Myocyte (in vitro differentiated cells): Measurements from ENCODE around the gene HS3ST3B1. TPM values are rescaled to one million over a fixed set of nuclear protein-coding genes. Genes with fewer than 3 reads are reported as not detected.
A peak's percentile ranks its signal among the peaks of the same experiment; 100 is the strongest.

ENCODE experiments used
- DNase-seq: peaks from one replicate; pipeline ENCODE4 v3.0.0-alpha.2; 2012; ENCODE audit warnings: low read depth
- total RNA-seq: library from RNA; depleted of rRNA; stranded (reverse); fragments of >200 nt; gene quantifications from 2 replicates; pipeline ENCODE4 v1.2.3, GENCODE V29; 2014

Gene HS3ST3B1
- total RNA-seq, 1 donor from 2014 or later, result 6.0 TPM

DNA sequence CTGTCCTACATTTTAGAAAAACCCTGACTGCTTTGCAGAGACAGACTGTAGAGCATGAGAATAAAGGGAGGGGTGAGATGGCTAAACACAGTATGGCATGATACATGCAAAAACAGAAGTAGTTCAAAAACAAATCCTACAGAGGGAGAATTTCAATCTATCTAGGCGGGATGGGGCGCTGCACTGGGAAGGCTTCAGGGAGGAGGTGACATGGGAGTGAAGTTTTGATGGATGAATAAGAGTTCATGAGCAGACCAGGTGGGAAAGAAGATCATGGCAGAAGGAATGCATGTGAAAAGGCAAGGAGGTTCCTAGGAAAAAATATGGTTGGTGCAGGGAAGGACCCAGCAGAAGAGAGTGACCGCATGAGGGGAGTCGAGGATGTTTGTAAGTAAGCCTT lies 19.2 kb downstream of the HS3ST3B1 start:
- DNase-seq, result no peak

DNA sequence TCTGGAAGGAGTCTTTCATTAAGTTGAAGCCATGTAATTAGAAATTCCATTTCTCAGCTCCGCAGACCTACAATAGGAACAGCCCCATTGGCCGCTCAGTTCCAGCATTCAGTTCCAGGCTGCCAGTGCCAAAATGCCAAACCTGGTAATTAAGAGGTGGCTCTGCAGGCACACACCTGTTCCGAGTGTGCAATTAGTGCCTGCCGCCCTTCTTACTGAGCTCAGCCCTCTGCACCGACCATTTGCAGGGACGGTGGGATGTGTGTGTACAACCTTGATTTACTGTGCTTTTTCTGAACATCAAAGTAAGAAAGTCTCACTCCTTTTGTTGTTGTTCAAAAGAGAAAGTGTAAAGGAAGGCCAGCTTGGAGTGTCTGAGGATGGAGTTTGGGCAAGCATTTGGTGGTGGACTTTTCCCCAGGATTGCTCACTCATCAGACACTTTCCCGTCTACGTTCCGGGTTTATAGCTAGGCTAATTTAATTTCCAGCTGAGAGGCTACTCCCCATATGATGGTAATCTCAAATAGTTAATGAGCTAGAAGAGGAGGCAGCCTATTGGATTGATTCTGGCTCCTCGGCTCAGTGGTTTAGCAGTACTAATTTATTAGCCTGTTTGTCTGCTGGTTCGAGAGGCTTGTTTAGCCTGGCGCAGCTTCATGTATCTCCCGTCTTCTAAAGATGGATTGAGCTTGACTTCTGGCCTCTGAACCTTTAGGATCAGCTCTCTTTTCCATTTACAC lies 20.0 kb downstream of the HS3ST3B1 start:
- no peak for DNase-seq

DNA sequence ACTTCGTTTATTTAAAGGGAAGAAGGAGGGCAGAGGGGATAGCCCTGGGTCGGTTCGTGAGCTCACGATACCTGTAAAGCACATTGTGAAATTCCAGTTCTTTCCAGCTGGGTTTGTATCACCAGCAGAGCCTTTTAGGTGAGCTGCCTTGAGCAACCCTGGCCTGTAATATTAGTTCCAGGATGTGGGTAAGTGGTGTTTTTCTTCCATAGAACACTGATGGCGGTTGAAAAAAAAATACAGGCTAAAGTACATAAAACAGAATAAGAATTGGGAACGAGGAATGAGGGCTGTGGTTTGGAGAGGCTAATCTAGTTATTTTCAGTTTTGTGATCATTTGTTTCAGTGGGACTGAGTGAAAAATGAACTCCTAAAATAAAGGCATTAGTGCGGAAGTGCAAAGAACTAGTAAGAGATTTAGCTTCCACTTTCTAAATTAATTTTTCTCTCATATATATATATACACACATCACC lies 20.6 kb downstream of the HS3ST3B1 start:
- DNase-seq, result no peak

DNA sequence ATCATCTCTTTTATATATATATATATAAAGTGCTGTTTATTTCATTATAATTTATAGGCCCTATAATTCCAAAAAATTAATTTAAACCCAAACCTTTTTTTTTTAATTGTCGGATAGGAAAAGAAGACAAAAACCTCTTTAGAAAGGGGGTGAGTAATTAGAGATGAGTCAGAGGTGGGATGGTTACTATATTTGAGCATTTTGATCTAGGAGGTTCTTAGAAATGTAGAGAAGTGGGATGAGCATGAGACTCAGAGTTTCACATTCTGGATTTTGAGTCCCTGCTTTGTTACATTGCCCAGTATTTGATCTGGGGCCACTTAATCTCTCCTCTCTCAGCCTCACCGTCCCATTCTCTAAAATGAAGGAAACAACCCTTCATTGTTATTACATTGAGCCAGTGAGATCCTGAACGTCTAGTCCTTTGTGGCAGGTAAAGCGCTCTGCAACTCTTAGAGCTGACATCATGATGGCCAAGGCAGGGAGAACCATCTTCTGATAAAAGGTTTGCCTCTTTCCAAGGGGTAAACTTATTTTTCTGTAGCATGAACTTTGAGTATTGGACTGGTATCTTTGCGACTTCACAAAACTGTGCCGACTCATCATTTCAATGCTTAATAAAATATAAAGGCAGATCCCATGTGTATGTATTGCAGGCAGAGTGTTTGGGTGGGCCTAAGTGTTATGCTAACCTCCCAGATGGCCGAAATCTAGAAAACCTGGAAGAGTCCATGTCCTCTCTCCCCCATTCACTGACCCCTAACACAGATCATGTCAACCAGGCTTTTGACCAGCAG lies 21.3 kb downstream of the HS3ST3B1 start:
- DNase-seq, result no peak

DNA sequence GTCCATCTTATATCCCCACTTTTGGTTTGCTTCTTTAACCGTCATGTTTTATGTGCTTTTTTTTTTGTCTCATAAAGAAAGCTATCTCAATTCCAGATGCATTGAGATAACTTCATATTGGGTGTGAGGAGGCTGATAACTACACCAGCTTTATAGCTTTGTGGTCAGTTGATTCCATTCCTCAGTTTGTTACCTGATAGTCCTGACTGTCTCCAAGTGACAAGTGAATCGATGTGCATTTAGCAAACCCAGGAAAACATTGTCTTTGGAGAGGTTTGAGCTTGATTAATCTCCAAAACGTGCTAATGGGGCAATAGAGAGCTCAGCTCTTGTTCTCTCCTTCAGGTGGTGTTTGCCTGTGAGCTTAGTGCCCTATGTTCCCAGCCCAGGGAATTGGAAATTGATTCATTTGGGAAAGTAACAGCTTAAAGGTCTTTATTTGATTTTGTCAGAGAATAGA lies 22.7 kb downstream of the HS3ST3B1 start:
- DNase-seq, result no peak

DNA sequence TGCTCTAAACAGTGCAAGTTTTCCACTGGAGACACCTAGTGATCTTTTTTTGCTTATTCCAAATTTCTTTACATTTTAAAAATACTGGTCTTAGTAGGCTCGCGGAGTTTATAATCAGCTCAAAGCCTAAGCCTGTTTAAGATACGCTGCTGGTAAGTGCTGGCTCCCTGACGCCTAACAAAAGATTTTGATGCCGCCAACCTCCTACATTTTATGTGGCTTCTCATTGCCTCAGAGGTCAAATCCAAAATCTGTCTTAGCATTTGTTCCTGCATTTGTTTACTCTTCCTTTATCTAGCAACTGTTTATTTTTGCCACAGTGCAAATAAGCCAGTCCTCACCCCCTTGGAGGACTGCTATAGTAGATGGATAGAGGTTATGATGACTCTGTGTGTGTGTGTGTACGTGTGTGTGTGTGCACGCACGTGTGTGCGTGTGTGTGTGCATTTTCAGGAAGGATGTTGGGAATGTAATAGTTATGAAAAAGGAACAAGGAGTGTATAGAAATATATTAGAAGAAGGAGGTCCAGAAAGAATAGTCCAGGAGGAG lies 24.8 kb downstream of the HS3ST3B1 start:
- DNase-seq, result no peak

DNA sequence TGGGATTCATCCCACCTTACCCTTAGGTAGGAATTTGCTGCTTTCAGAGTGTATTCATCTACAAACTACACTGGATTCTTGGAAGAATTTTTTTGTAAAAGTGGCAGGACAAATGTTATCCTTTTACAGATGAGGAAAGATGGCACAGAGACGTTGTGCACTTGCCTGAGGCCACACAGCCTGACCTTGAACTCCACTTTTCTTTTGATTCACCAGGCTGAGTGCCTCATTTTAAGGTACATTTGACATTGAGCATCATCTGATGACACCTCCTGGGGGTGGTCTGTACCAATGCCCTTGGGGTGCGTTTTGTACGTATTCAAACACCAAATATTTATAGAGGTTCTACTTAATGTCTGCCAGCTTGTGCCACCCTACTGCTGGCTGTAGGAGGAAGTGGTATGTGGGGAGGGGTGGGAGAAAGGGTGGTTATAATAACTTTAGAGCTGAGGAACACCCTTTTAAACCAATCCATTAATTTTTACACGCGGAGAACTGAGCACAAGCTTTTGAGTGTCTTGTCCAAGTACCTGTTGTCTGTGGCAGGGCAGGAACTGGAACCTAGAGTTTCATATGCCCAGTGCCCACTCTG lies 29.1 kb downstream of the HS3ST3B1 start:
- DNase-seq, result no peak

DNA sequence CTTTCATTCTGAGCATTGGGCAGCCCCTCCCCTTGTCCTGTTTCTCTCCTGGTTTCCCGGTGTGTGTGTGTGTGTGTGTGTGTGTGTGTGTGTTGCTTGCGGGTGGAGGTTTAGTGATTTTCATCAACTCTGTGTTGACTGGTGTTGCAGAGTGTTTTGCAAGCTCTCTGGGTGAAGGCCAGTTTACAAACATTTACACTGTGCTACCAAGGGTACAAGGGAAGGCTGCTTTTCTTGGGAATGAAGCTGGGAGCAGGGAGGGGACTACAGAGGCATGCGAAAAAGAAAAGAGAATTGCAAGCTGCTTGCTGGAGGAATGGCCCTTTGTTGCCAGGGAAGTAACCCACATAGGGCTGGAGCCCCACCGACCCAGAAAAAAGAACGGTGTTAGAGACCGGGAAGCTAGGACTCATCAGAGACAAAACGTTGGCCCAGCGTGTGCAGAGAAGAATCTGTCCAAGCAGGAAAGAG lies 29.6 kb downstream of the HS3ST3B1 start:
- no peak for DNase-seq

DNA sequence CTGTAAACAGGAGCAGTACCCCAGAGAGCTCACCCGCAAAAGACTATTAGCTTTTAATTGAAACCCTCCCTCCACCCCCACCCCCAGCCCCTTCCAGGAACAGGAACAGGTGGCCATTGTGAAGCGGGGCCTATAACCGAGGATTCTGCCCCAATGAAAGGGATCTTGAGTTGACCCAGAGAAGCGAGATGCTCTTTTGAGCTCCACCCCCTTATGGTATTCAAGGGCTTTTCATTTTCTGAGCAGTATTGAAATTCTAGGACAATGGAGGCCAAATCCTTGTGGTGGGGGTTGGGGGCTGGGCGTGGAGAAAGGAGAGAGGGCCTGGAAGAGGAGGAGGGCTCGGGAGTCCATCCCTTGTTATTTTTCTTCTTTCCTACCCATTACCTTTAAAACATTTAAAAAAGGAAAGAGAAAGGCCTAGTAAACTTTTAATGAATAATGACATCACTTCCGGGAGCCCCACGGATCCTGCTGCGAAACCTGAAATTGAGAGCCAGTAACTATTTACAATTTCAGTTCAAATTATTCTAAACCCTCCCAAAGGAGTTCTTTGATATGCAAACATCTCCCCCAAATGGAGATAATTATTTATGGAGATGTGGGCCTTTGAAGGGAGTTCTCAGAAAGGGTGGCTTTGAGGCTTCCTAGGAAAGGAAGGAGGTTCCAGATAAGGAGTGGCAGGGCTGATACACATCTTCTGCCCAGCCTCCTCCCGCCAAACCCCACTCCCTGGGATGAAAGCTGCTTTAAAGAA lies 30.5 kb downstream of the HS3ST3B1 start:
- DNase-seq, result no peak

DNA sequence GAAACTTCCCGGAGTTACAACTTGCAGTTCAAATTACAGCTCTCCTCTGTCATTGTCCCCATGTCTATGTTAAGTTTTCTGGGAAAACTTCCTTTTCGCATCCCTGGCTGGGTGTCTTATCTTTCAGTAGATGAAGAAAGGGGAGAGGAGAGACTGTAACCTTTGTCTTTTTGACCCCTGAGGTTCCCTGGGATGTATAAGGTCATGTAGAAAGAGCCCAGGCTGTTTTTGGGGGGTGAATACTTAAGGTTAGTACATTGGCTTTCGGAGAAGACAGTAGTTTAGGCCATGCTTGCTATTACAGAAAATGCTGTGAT lies 31.1 kb downstream of the HS3ST3B1 start:
- DNase-seq, result no peak

DNA sequence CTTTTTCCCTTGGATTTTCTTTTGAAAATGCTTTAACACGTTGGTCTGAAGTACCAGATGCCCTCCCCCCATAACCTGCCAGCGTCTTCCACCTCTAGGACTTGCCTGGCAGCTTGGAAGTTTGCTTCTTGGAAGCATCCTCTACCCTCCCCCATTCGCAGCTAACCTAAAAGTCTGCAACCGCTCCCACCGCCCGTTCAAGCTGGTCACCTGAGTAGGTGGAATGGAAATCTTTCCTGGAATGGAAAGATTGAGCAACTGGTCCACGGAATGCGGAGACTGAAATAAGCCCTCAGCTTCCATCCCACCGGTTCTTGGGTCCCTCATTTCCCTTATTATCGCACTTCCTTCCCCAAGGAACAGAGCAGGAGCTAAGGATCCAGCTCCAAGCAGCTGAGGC lies 31.4 kb downstream of the HS3ST3B1 start:
- DNase-seq, result no peak

DNA sequence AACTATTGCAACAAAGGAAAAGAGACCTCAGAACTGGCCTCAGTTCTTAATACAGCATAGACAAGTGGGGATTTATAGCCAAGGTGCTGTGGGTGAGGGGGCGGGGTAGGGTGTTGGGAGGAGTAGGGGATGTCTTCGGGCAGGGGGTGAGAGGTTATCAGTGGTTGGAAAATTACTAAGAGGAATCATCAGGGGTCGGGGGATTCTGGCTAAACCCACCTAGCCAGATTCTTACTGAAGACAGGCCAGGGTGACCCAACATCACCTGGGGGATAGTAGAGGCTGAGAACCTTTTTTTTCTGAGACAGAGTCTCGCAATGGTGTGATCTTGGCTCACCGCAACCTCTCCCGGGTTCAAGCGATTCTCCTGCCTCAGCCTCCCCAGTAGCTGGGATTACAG lies 32.6 kb downstream of the HS3ST3B1 start:
- DNase-seq, result no peak

DNA sequence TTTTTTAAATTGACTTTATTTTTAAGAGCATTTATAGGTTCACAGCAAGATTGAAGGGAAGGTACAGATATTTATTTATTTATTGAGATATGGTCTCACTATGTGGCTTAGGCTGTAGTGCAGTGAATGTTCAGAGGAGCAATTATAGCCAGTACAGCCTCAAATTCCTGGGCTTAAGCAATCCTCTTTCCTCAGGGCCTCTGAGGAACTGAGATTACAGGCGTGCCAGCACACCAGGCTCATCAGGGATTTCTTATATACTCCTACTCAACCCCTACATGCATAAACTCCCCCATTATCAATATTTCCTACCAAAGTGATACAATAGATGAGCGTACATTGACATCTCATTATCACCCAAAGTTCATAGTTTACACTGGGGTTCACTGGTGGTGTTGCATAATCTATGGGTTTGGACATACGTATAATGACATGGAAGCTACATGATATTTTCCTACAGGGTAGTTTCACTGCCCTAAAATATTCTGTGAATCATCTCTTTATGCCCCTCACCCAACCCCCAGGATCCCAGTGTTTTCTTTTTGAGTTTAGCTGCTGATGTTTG lies 33.5 kb downstream of the HS3ST3B1 start:
- no peak for DNase-seq

DNA sequence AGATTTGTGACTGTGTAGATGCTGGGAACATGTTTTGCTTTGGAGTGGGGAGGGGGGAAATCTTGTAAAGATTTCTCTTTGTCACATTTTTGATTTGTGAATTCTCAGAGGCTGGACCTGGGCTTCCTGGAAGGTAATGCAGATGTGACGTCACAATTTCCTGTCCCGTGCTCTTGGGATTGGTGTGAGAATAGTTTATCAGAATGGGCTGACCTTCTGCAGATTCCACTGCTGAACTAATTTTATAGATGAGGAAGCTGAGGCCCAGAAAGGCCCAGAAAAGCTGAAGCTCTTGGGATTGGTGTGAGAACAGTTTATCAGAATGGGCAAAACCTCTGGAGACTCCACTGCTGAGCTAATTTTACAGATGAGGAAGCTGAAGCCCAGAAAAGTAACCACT lies 34.0 kb downstream of the HS3ST3B1 start:
- DNase-seq, result no peak

DNA sequence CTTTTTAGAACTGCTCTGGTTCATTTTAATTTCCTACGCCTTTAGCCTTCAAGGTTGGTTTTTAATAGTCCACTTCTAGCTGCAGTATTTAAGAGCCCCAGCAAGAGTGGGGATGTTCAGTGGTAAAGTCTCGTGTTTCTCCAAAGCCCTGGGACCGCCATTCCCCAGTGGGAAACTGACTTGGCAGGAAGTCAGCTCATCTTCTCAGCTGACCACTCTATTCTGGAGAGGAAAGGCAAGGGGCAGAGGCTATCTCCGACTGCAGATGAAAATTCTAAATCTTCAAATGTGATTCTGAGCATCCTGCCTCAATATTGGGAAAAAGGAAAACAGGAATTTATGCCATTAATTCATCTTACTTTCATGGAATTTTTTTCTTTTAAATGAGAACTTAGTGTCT lies 35.5 kb downstream of the HS3ST3B1 start:
- DNase-seq, result no peak

DNA sequence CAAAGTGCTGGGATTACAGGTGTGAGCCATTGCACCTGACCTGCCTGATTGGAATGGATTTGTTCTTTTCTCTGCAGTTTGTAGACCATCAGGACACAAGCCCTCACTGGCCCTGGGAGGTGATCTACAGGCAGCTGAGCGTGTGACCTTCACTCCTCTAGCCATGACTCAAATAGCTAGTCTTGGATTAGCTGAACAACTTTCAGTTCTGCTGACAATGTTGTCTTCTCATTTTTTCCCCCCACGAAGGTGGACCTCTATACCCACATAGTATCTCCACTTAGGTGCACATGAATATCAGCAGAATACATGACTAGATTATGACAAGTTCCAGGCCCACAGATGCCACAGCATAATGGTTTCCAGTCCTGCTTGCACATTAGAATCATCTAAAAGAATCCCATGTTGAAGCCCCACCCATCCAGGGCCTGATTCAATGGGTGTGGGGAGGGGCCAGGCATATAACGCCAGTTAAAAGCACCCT lies 36.8 kb downstream of the HS3ST3B1 start:
- DNase-seq, result no peak

DNA sequence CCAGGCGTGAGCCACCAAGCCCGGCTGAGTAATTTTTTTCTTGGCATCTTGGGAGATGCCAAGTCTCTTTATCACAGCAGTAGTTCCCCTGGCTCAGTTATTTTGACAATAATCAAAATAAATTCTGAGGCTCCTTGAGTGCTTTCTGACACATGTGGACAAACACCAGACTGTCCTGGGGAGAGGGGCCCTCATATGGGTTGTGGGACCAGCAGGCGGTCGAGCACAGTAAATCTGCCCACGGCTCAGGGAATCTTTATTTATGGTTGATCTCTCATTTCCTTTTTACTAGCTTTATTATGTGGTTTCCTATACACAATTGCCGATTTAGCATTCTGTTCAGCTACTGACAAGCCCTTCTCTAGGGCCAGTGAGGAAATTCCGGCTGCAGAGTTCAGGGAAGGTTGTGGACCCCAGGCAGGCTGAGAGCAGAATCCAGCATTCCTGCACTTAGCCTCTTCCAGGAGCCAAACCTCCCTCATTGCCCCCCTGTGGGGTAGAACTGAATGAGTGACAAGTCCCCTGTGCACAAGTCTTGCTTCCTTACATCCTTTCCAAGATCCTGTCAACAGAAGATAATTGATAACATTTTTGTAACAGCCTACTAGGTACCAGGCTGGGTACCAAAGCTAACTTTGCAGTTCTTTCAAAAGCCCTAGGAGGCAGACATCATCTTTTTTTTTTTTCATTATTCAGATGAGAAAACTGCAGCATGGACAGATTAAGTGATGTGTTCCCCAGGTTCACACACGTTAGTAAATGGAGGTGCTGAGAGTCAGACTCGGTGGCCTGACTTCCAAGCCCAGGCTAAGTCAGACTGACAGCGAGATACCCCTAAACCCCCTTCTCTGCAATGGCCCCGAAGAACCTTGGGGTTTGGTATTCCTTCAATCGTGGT lies 40.2 kb downstream of the HS3ST3B1 start:
- DNase-seq, result no peak

DNA sequence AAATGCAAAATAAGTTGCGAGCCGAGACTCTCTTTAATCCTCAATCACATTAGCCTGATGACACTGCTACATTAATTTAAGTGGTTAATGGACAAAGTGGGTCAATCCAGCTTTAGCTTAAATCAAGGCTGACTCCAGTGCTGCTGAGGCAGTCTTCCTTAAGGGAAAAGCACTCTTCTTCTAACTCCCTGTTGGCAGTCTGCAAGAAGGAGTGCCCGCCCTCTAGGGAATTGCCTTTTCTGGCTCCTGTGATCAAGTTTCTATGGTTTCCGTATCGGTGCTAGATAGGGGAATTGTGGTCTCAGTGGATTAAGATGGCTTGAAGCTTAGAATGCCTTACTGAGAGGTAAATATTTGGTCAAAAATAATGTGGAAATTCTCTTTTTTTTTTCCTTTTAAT lies 41.0 kb downstream of the HS3ST3B1 start:
- peak; percentile 39 for DNase-seq

DNA sequence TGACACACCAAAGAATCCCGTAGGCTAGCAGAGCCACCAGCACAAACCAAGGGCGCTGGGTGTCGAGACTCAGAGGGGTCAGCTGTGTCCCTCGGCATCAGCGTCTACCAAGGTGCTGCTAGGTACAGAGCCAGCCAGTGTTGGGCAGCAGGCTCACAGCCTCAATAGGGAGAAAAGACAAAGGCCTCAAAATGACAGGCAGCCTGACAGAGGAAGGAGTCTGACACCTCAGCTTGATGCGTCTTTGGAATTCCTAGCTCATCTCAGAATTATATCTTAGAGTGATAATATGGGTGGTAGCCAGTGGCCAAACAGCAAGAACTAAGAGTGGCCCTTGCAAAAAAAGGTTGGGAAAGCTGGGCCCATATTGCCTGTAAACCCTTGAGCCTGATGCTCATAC lies 45.9 kb downstream of the HS3ST3B1 start:
- DNase-seq, result no peak

DNA sequence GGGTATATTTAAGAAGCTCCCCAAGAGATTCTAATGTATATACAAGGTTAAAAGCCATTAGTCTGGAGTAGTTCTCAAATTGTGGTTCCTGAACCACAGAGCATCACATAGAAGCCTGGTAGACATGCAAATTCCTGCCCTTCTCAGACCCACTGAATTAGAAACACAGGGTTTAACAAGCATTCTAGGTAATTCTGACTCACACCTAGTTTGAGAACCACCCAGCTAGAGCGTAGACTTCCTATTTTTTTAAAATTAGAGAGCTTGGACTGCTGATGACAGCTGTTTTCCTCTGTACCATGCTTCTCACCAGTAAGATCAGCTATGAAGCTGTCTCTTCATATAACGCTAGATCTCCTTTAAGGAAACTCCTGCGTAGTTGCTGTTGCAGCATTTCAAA lies 50.6 kb downstream of the HS3ST3B1 start:
- no peak for DNase-seq
